HEK293 (cell line): ENCODE measurements around the gene ALKBH2.

Experiments
- CTCF ChIA-PET: fragments of 350-600 bp; formaldehyde crosslinking; extraction: SDS; loops from one replicate; lab custom pipeline; 2021; ENCODE audit warnings: antibody characterized with exemption; lab: Yijun Ruan, JAX
- POLR2A ChIA-PET: fragments of 300-600 bp; formaldehyde crosslinking; extraction: SDS; loops from one replicate; lab custom pipeline; 2020; ENCODE audit warnings: antibody characterized with exemption, inconsistent platforms; lab: Yijun Ruan, JAX
- H3K27ac ChIP-seq: fragments of 200-500 bp; sonication (Bioruptor generic); 2 replicates; pipeline ENCODE4 v1.5.1; 2014; ENCODE audit warnings: low read depth, low read length, control low read depth, inconsistent platforms; ENCODE audit errors: extremely low read depth
- H3K36me3 ChIP-seq, 2 experiments: fragments of 200-500 bp in 1 of 2; sonication (Bioruptor generic) in 1 of 2; 1 replicate in 1 of 2; 2 replicates in 1 of 2; pipeline ENCODE4 v1.5.1; 2014 to 2017; ENCODE audit warnings: inconsistent platforms in 2 of 2, low read length in 2 of 2; ENCODE audit not compliant: control insufficient read depth in 2 of 2, insufficient read depth in 1 of 2
- H3K4me1 ChIP-seq: fragments of 200-500 bp; sonication (Bioruptor generic); 2 replicates; pipeline ENCODE4 v1.5.1; 2014; ENCODE audit warnings: mild to moderate bottlenecking, low read length, inconsistent platforms; ENCODE audit not compliant: control insufficient read depth, insufficient read depth
- H3K4me3 ChIP-seq: 2 replicates; pipeline ENCODE4 v1.5.1; 2011; ENCODE audit warnings: low read depth, mild to moderate bottlenecking, control low read depth, low read length, moderate library complexity
- H3K9me3 ChIP-seq: fragments of 200-500 bp; sonication (Bioruptor generic); 2 replicates; pipeline ENCODE4 v1.5.1; 2014; ENCODE audit warnings: low read depth, low read length, inconsistent platforms; ENCODE audit not compliant: control insufficient read depth, insufficient read depth
- BCL11B ChIP-seq: fragments of 450-650 bp; formaldehyde crosslinking; IDR thresholded peaks from 2 replicates; pipeline ENCODE4 v1.5.1; 2016; ENCODE audit warnings: low read depth, missing biosample characterization, missing genetic modification characterization
- MYNN ChIP-seq: fragments of 450-650 bp; formaldehyde crosslinking; IDR thresholded peaks from 2 replicates; pipeline ENCODE4 v1.5.1; 2016; ENCODE audit warnings: missing biosample characterization, missing genetic modification characterization, borderline replicate concordance
- SALL2 ChIP-seq: fragments of 450-650 bp; formaldehyde crosslinking; IDR thresholded peaks from 2 replicates; pipeline ENCODE4 v1.5.0; 2017; ENCODE audit warnings: missing biosample characterization, mild to moderate bottlenecking, missing genetic modification characterization, borderline replicate concordance
- WT1 ChIP-seq: fragments of 450-650 bp; formaldehyde crosslinking; IDR thresholded peaks from 2 replicates; pipeline ENCODE4 v1.5.1; 2016; ENCODE audit warnings: missing biosample characterization, missing genetic modification characterization
- ZBTB17 ChIP-seq: fragments of 450-650 bp; formaldehyde crosslinking; IDR thresholded peaks from 2 replicates; pipeline ENCODE4 v1.5.1; 2016; ENCODE audit warnings: missing biosample characterization, missing genetic modification characterization
- ZFP3 ChIP-seq: fragments of 450-650 bp; formaldehyde crosslinking; IDR thresholded peaks from 2 replicates; pipeline ENCODE4 v1.5.1; 2016; ENCODE audit warnings: low read depth, missing biosample characterization, missing genetic modification characterization
- ZFP37 ChIP-seq: fragments of 450-650 bp; formaldehyde crosslinking; IDR thresholded peaks from 2 replicates; pipeline ENCODE4 v1.5.1; 2016; ENCODE audit warnings: missing biosample characterization, missing genetic modification characterization
- ZNF169 ChIP-seq: fragments of 450-650 bp; formaldehyde crosslinking; IDR thresholded peaks from 2 replicates; pipeline ENCODE4 v1.5.1; 2016; ENCODE audit warnings: missing biosample characterization, missing genetic modification characterization
- ZNF341 ChIP-seq: fragments of 450-650 bp; formaldehyde crosslinking; IDR thresholded peaks from 2 replicates; pipeline ENCODE4; 2016; ENCODE audit warnings: low read depth, missing biosample characterization, missing genetic modification characterization
- ZNF391 ChIP-seq: fragments of 450-650 bp; formaldehyde crosslinking; IDR thresholded peaks from 2 replicates; pipeline ENCODE4 v1.5.1; 2016; ENCODE audit warnings: low read depth, missing biosample characterization, missing genetic modification characterization, borderline replicate concordance
- ZNF404 ChIP-seq: fragments of 450-650 bp; formaldehyde crosslinking; IDR thresholded peaks from 2 replicates; pipeline ENCODE4 v1.5.1; 2017; ENCODE audit warnings: missing biosample characterization, missing genetic modification characterization
- ZNF707 ChIP-seq: fragments of 450-650 bp; formaldehyde crosslinking; IDR thresholded peaks from 2 replicates; pipeline ENCODE4 v1.5.1; 2016; ENCODE audit warnings: missing biosample characterization, missing genetic modification characterization
- TF ChIP-seq, protein P1 (sequence below): fragments of 450-650 bp; formaldehyde crosslinking; optimal IDR thresholded peaks from 2 replicates; pipeline ENCODE3; 2016; ENCODE audit warnings: missing biosample characterization, mild to moderate bottlenecking, missing genetic modification characterization
- TF ChIP-seq, protein P2 (sequence below): fragments of 450-650 bp; formaldehyde crosslinking; IDR thresholded peaks from 2 replicates; pipeline ENCODE4 v1.5.1; 2016; ENCODE audit warnings: missing biosample characterization, missing genetic modification characterization
- TF ChIP-seq, protein P3 (sequence below): fragments of 450-650 bp; formaldehyde crosslinking; IDR thresholded peaks from 2 replicates; pipeline ENCODE4 v1.5.1; 2016; ENCODE audit warnings: missing biosample characterization, missing genetic modification characterization

Gene ALKBH2

DNA sequence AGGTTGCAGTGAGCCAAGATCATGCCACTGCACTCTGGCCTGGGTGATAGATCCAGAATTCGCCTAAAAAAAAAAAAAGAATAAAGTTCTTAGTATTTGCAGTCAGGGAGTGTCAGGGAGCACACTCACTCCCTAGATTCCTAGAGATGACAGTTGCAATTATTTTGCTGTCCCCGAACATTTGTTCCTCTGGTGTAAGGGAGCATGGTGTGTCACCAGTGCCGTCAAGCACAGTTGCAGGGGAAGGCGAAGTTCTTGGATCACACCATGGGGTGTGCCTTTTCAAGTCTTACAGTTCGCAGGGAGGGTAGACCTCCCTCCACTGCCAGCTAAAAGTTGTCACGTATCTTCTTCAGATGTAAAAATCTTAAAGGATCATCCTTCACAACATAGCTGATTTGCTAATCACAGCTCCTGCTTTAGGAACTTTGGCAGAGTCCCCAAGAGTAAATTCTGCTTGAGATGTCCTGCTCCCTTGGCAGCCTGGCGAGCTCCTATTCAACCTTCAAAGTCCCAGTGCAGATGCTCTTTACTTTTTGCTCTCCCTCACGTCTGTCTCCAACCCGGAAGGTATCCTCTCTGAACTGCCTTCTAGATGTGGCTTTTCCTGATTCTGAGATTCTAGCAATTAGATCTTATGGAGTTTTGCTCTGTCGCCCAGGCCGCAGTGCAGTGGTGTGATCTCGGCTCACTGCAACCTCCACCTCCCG, 34.4 kb upstream of the ALKBH2 start:
- TF ChIP-seq ZFP37 (tag by site-specific recombination) (no peak), ZFP3 (tag by site-specific recombination) (peak; percentile 87)
- CTCF ChIA-PET: interaction anchor here (0.7 to 4.7 kb wide), 4 partner anchors 15 to 322 kb away, joined by 3 to 22 read pairs (median 4); no protein-coding TSS in a partner anchor
- H3K36me3 ChIP-seq: no peaks in the 10 kb centered on the region
- H3K9me3 ChIP-seq: no peaks in the 10 kb centered on the region
- no peaks in the 10 kb centered on the region for H3K4me1 ChIP-seq
- no peak overlapping the region for H3K27ac ChIP-seq
- no peak overlapping the region for H3K4me3 ChIP-seq
- POLR2A ChIA-PET: no interaction called here

DNA sequence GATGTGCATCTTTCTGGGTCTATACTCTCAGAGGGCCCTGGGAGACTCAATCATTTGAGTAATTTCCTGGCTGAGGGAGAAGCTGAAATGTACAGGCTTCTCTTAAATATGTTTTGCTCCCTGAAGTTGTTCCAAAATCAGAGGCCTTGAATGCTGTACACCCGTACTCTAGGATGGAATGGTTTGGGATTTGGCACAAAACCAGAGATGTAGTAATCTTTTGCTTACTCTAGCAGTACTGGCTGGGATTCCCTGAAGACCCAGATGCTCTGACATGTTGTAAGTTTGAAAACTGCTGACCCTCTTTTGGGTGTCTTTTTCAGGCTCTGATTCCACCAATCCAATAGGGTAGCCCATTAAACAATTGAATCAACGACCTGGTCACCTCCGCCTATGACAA, 33.5 kb upstream of the ALKBH2 start:
- Histone ChIP-seq H3K4me3 (no peak overlapping the region), H3K27ac (no peak overlapping the region), H3K36me3 (no peaks in the 10 kb centered on the region), H3K9me3 (no peaks in the 10 kb centered on the region), H3K4me1 (no peaks in the 10 kb centered on the region)
- POLR2A ChIA-PET: no interaction called here
- TF ChIP-seq ZFP3 (tag by site-specific recombination) (no peak), WT1 (tag by site-specific recombination) (no peak), ZBTB17 (no peak), ZNF341 (tag by site-specific recombination) (no peak), MYNN (tag by site-specific recombination) (no peak), ZNF391 (tag by site-specific recombination) (no peak), ZNF404 (no peak), ZNF169 (tag by site-specific recombination) (no peak), BCL11B (tag by site-specific recombination) (no peak), SALL2 (tag by site-specific recombination) (no peak), ZNF707 (tag by site-specific recombination) (no peak)
- TF ChIP-seq, protein P1, sequence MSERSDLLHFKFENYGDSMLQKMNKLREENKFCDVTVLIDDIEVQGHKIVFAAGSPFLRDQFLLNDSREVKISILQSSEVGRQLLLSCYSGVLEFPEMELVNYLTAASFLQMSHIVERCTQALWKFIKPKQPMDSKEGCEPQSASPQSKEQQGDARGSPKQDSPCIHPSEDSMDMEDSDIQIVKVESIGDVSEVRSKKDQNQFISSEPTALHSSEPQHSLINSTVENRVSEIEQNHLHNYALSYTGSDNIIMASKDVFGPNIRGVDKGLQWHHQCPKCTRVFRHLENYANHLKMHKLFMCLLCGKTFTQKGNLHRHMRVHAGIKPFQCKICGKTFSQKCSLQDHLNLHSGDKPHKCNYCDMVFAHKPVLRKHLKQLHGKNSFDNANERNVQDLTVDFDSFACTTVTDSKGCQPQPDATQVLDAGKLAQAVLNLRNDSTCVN (tag by site-specific recombination): no peak
- TF ChIP-seq, protein P2, sequence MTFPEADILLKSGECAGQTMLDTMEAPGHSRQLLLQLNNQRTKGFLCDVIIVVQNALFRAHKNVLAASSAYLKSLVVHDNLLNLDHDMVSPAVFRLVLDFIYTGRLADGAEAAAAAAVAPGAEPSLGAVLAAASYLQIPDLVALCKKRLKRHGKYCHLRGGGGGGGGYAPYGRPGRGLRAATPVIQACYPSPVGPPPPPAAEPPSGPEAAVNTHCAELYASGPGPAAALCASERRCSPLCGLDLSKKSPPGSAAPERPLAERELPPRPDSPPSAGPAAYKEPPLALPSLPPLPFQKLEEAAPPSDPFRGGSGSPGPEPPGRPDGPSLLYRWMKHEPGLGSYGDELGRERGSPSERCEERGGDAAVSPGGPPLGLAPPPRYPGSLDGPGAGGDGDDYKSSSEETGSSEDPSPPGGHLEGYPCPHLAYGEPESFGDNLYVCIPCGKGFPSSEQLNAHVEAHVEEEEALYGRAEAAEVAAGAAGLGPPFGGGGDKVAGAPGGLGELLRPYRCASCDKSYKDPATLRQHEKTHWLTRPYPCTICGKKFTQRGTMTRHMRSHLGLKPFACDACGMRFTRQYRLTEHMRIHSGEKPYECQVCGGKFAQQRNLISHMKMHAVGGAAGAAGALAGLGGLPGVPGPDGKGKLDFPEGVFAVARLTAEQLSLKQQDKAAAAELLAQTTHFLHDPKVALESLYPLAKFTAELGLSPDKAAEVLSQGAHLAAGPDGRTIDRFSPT (tag by site-specific recombination): no peak
- TF ChIP-seq, protein P3, sequence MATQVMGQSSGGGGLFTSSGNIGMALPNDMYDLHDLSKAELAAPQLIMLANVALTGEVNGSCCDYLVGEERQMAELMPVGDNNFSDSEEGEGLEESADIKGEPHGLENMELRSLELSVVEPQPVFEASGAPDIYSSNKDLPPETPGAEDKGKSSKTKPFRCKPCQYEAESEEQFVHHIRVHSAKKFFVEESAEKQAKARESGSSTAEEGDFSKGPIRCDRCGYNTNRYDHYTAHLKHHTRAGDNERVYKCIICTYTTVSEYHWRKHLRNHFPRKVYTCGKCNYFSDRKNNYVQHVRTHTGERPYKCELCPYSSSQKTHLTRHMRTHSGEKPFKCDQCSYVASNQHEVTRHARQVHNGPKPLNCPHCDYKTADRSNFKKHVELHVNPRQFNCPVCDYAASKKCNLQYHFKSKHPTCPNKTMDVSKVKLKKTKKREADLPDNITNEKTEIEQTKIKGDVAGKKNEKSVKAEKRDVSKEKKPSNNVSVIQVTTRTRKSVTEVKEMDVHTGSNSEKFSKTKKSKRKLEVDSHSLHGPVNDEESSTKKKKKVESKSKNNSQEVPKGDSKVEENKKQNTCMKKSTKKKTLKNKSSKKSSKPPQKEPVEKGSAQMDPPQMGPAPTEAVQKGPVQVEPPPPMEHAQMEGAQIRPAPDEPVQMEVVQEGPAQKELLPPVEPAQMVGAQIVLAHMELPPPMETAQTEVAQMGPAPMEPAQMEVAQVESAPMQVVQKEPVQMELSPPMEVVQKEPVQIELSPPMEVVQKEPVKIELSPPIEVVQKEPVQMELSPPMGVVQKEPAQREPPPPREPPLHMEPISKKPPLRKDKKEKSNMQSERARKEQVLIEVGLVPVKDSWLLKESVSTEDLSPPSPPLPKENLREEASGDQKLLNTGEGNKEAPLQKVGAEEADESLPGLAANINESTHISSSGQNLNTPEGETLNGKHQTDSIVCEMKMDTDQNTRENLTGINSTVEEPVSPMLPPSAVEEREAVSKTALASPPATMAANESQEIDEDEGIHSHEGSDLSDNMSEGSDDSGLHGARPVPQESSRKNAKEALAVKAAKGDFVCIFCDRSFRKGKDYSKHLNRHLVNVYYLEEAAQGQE (tag by site-specific recombination): no peak
- CTCF ChIA-PET: interaction anchor here (4.7 kb wide), 1 partner anchor 14 kb away, joined by 22 read pairs; no protein-coding TSS in a partner anchor
